HG03095 (cell line): ENCODE measurements around the gene CNST.
"Not testable (repeated sequence)": the region's sequence is repeated elsewhere in the genome, so short reads cannot be mapped to it uniquely, and the experiment has no call there.

Experiments
- ATAC-seq: cut with Tn5 transposase; IDR thresholded peaks from one replicate; pipeline ENCODE4 v1.9.1; 2021; ENCODE audit warnings: moderate library complexity; ENCODE audit not compliant: unreplicated experiment

The CNST gene

DNA sequence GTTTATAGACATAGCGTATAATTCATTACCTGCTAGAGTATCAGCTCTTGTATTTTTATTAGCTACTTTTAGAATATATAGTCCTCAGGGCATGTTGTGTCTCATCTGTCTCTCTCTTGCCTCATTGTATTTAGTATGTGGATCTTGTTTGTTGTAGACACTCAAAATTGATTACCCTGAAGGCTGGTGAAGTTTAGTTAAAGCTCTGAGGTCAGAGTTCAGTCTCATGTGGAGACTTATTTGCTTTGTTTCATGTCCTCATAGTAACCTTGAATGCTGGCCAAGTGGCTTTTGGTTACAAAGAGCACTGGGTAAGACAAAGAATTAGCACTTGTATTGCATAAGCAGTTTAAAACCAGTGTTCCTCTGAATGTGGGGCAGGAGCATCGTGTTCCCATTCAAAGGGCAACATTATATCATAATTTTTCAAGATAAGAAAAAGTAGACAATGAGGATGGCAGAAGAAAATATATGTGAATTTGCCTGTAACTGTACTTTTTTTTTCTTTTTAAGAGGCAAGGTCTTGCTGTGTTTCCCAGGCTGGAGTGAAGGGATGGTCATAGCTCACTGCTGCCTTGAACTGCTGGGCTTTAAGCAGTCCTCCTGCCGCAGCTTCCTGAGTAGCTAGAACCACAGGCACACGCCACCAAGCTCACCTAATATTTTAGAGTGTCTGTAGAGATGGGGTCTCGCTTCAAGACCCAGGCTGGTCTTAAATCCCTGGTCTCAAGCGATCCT is 17.4 kb downstream of the CNST start:
- ATAC-seq, result no peak

DNA sequence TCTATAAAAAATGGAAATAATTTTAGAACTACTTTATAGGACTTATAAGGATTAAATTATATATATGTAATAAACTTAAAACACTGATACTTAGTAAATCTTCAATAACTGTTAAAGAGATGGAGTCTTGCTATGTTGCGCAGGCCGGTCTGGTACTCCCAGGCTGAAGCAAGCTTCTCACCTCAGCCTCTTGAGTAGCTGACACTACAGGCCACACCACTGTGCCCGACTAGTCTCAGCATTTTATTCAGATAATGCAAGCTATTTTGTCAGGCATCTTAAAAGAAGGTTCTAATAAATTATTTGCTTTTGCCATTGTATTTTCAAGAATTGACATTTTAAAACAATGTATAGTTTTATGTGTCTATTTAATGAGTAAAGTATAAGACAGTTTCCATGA is 20.8 kb downstream of the CNST start:
- no peak for ATAC-seq

DNA sequence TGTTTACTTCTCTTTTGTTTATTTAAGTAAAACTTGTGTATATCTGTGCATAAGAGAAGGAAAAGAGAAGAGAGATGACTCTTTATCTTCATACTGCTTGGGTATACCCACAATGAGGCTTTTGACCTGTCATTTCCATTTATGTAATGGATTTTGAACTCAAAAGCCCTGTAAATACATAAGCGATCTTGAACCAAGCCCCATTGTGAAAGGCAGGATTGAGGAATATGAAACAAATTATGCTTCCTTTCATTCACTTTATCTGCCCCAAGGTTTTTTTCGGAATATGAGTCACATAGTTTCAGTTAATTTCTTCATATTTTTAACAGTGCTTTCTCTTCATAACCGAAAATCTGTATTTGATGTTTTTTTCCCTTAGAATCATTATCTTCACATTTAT is 21.4 kb downstream of the CNST start:
- no peak for ATAC-seq

DNA sequence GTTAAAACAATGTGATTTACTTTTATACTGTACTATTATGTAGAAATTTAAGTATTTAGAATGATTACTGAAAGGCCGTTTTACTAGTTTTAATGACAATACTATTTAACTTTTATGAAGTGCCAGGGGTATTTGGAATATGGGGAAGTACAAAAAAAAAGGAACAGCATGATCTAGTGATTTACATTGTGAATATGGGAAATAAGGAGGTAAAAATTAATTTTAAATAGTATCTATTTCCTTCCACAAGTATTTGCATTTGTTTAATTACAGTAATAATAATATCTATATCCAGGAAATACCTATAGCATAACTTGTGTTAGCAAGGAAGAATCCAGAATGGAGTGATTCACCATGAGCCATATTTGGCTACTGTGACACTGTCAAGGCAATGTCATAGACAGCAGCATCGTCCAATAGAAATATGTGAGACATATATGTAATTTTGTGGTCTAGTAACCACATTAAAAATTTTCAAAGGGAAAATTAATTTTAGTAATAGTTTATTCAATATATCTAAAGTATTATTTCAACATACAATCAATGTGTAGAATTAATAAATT is 22.0 kb downstream of the CNST start:
- ATAC-seq, result no peak

DNA sequence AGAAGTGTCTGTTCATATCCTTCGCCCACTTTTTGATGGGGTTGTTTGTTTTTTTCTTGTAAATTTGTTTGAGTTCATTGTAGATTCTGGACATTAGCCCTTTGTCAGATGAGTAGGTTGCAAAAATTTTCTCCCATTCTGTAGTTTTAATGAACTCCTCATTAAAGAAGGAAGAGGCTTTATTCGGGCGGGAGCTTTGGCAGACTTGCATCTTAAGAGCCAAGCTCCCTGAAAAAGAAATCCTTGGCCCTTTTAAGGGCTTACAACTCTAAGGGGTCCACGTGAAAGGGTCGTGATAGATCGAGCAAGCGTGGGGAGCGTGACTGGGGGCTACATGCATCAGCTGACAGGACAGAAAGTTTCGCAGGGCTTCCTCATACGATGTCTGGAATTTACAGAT is 23.7 kb downstream of the CNST start:
- not testable (repeated sequence) for ATAC-seq

DNA sequence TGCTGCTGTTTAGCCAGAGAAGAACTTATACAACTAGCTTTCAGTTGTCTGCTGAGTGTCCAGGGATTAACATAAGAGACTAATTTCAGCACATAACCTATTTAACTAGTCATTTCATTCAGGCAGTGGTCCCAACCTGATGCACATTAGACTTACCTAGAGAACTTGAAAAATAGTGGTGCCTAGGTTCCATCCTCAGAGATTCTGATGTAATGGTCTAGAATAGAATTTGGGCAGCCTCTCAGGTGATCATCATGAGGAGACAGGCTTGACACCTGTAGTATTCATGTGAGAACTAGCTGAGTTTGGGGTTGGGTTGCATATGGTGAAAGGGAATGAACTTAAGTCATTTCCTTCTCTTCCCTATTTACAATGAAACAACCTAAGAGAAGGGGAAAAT is 24.8 kb downstream of the CNST start:
- peak; percentile 36 for ATAC-seq

DNA sequence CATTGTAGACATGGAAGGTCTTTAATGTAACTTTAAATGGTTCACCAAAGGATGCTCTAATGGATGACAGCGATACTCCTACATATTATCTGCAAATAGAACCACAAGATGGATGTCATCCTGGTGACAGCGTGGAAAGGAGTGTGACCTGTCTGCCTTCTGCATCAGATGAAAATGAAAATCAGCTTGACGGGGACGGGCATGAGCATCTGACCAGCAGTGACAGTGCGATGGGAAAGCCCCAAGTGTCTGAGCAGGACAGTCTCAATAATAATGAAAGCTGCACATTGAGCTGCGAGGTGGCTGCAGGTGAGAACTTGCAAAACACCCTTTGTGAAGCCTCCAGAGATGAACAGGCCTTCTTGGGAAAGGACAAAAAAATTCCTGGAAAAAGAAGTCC is 25.2 kb downstream of the CNST start:
- peak; percentile 98 for ATAC-seq

DNA sequence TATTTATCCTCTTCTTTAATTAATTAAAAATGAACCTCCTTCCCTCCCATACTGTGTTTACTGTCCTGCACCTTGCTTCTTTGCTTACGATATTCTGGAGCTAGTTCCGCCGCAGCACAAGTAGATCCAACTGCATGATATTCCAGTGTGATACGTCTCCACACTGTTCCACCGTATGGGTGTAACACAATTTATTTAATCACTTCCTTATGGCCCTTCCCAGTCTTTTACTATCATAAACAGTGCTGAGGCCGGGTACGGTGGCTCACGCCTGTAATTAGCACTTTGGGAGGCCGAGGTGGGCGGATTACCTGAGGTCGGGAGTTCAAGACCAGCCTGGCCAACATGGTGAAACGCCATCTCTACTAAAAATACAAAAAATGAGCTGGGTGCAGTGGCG is 25.7 kb downstream of the CNST start:
- ATAC-seq, result no peak

DNA sequence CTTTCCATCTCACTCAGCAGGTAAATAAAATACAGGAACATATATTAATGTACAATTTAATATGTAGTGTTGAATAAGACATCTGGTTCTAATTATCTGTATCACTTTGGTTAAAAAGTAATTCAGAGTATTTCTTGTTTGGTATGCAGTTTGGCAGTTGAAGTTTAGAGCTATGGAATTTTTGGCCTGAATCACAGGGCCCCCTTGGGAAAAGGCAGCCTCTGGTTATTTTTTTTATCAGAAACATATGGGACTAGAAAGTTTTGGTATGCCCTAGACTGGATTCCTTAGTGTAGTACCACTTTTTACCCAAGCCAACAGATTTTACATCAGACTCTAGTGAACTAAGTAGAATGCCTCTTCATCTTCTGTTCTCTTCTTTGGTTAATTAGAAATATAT is 26.4 kb downstream of the CNST start:
- no peak for ATAC-seq

DNA sequence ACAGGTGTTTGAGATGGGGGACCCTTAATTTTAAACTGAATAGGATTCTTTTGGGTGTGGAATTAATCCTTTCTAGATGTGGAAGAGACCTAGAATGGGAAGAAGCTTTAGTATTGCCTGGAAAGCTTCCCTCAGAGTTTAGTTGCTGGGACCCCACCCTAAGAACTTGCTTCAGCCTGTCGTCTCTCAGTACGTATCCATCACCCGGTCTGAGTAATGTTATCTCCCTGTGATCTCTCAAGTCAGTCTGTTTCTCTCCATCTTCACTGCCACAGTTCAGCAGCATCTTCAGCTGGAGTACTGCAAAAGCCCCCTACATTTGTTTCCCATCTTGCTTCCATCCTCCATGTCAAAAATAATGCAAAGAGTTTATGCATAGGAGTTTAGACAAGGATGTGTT is 28.9 kb downstream of the CNST start:
- ATAC-seq, result no peak

DNA sequence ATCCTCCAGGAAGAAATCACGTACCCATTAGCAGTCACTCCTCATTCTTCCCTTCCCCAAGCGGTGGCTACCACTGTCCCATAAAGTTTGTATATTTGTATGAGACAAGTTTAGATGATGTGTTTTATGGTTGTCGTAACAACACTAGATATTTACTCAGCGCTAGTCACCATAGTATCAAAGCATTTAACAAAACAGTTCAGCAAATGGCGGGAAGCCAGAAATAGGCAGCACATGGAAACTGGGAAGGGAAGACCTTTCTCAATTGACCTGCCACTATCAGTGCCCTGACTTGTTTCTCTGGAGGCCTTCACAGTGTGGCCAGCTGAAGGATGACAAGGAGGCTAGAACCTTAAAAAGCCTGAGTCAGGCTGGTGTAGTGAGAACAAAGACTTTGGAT is 31.1 kb downstream of the CNST start:
- ATAC-seq, result no peak

DNA sequence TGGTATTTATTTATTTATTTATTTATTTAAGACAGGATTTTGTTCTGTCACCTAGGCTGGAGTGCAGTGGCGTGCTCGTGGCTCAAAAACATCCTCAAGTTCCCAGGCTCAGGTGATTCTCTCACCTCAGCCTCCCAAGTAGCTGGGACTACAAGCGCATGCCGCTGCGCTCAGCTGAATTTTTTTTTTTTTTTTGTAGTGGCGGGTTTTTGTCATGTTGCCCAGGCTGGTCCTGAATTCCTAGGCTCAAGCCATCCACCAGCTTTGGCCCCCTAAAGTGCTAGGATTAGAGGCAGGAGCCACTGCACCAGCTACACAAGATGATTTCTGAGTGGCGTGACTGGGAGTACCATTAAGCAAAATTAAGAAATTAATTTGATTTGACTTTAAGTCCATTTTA is 31.7 kb downstream of the CNST start:
- ATAC-seq, result no peak

DNA sequence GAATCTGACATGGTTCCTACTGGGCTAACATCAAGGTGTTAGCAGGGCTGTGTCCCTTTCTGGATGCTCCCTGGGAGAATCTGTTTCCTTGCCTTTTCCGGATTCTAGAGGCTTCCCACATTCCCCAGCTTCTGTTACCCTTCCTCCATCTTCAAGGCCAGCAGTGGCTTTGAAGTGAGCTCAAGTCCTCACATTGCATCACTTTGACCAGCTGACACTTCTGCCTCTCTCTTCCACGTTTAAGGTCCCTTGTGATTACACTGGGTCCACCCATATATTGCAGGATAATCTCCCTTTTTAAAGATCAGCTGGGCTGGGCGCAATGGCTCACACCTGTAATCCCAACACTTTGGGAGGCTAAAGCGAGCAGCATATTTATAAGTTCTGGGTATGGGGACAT is 33.1 kb downstream of the CNST start:
- no peak for ATAC-seq

DNA sequence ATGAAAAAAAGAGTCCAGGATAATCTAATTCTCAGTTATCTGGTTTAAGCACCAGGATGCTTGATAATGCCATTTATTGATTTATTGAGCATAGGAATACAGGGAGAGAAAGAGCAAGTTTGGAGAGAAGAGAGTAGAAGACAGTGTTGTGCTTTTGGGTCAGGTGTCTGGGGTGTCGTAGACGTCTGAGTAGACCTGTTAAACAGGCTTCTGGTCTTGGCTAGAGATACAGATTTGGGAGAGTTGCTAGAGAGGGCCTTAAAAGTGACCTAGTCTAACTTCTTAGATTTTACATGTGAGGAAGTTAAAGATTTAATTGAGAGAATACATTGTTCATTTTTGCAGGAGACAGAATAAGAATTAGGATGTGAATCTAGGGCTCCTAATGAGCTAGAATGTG is 34.3 kb downstream of the CNST start:
- ATAC-seq, result no peak

DNA sequence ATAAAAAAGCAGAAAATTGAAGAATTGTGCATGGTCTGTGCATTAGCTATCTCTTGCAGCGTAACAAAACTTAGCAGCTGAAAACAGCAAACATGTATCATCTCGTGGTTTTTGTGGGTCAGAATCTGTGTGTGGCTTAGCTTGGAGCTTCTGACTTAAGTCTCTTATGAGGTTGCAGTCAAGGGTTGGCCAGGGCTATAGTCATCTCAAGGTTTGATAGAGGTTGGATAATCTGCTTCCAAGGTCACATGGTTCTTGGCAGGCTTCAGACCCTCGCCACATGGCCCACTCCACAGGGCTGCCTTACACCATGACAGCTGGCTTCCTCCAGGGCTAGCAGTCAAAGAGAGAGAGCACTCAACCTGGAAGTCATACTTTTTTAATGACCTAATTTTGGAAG is 35.9 kb downstream of the CNST start:
- no peak for ATAC-seq

DNA sequence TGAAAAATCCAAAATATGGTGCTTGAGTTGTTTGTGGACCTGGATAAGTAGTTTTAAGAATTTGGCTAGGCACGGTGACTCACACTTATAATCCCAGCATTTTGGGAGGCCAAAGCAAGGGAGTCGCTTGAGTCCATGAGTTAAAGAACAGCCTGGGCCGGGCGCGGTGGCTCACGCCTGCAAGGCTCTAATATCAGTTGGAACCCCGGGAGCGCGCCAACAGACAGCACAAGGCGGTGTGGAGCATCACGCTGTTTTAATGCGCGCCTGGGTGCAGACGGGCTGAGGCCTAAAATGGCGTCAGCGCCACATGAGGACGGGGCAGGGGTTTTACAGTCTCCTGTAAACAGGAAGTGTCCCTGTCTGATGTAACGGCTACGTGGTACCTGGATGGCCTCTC is 39.0 kb downstream of the CNST start:
- ATAC-seq, result not testable (repeated sequence)

DNA sequence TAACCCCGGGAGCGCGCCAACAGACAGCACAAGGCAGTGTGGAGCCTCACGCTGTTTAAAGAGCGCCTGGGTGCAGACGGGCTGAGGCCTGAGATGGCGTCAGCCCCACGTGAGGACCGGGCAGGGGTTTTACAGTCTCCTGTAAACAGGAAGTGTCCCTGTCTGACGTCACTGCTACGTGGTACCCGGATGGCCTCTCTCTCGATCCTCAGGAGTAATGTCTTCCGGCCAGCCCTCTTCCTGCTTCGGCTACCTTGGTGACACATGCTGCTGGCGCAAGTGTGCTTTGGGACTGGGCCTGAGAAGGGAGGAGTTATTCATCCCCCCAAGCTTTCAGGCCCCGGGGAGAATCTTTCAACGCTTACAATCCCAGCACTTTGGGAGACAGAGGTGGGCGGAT is 41.2 kb downstream of the CNST start:
- ATAC-seq, result no peak

DNA sequence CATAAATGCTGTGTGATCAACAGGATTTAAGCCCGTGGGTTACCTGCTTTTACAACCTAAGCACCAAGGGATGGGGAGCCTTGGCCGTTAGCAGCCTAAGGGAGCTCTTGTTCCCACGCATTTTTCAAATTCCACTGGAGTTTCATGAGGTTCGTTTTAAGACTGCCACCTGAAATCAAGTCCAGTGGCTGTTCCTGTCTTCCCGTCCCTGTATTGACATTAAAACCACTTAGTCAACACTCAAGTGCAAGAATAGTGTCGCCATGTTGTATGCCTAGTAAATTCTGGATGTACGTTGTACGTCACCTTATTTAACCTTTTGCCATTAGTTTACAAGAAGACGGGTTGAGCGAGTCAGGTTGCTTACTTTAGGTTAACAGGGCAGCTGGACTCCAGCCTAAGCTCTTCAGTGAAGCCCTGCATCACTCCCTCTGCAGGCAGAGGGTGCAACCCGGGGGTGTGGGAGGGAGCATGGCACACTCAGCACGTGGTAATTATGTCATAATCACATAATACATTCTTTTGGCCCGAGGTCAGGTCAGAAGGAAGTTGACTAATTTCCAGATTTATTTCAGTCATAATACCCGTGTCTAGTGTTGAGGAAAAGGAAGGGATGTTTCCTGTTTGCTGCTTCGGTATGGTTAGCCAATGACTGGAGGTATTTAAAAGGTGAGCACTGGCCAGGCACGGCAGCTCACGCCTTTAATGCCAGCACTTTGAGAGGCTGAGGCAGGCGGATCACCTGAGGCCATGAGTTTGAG is 42.5 kb downstream of the CNST start:
- no peak for ATAC-seq

DNA sequence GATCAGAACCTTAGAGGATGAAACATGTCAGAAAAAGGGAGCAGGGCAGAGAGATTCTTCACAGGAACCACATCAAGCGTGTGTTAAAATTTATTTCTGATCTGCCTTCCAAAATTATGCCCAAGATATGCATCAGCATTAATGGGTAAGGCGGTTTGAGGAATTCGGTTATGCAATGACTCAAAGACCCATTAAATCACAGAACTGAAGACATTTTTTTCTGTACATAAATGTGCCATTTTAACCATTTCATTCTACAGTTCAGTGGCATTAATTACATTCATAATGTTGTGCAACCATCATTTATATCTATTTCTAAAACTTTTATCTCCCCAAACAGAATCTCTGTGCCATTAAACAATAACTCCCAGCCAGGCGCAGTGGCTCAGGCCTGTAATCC is 43.4 kb downstream of the CNST start:
- no peak for ATAC-seq

DNA sequence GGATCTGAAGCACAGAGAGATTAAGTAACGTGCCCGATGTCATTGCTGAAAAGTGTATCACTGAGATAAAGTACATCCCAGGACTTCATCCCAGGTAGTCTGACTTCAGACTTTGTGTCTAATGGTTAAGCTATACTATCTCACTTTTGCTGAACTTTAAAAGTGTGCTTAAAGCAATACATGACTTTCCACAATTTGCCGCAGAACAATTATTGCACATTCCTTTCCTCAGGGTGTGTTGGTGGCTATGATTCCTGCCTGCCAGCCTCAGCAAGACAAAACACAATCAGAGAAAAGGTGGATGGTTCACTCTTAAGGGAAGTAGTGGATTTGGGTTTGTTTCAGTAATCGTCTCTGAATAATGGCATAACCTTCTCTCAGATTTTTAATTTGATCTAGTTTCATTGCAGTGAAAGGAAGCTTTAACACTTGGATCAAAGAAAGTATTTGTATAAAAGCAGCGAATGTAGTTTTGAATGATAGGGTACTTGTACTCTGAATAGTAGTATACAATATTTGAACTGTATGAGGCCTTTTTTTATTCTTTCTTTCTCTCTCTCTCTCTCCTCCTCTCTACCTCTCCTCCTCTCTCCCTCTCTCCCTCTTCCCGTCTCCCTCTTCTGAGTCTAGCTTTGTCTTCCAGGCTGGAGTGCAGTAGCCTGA is 47.0 kb downstream of the CNST start:
- no peak for ATAC-seq

DNA sequence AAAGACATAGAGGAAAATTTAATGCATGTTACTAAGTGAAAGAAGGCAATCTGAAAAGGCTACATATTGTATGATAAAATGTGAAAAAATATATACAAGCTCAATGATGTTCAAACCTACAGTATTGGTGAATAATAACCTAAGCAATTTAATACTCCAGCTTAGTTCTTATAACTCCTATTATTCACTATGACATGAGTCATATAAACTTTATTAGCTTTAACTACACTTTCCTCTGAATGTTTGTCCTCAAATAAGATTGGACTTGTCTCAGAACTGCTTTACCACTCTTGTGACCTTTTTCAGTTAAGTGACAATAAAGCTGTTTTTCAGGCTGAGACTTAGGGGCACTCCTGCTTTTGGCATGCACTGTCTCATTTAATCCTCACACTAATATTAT is 50.9 kb downstream of the CNST start:
- no peak for ATAC-seq

DNA sequence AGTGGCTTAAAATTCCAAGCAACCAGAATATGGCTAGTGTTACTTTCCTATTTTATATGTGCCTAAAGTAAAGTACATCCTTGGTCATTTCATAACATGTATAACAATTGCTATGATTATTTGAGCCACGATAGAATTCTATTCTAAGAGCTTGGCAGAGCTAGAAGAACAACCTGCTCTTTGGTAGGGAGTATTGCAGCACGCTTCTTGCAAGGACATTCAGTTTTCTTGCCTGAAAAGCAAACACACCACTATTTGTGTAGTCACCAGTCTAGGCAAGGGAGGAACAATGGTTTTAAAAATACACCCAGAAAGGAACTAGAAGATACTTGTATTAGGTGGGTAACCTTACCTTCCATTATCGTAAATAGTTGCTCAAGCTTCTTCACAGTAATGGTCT is 51.5 kb downstream of the CNST start:
- no peak for ATAC-seq
